IPS-NIHi7 (cell line): ENCODE results near the gene CDH4.
"Not testable (repeated sequence)": the region's sequence is repeated elsewhere in the genome, so short reads cannot be mapped to it uniquely, and the experiment has no call there.

ENCODE experiments used
- DNase-seq: peaks from one replicate; pipeline ENCODE4 v3.0.0; 2012; ENCODE audit warnings: mixed read lengths; ENCODE audit errors: extremely low spot score

Gene CDH4

DNA sequence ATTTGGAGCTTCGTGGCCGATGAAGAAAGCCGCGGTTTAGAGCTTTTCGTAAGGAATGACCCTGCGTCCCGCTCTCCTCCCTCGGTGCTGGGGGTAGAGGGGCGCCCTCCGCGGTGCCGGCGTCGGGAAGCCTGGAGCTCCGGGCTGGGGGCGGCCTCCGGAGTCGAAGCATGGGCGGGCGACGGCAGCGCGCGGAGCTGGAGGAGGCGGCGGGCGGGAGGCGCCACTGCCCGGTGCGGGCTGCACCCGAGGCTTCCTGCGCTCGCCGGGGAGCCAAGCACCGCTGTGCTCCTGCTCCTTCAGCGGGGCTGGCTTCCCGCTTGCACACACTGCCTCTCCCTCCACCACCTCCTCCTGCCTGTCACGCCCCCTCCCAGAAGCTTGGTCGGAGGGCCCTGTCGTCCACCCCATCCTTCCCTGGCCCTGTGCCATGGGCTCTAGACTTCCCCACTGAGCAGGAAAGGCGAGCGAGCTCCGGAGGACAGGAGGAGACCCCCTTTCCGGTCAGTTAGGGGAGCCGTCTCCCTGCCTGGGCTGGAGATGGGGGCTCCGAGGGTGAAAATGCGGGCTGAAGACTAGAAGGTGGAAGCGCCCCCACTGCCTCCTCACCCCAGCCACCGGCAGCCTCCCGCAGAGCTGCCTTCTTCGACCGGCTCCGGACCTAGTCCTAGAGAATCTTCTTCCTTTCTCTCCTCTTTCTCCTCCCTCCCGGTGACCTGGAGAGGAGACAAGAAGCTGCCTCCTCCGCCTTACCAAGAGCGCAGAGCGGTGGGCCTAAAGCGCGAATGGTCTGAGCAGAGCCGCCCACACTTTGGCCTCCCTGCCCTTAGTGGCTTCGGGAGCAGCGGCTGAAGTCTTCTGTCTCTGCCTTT lies 1.8 kb downstream of the CDH4 start:
- DNase-seq: peak; percentile 59

GRCh38 chr20:61254881-61255626 lies 3.0 kb downstream of the CDH4 start:
- no peak for DNase-seq

GRCh38 chr20:61256365-61256764 lies 4.3 kb downstream of the CDH4 start:
- DNase-seq: no peak

GRCh38 chr20:61256824-61257223 lies 4.8 kb downstream of the CDH4 start:
- no peak for DNase-seq

DNA sequence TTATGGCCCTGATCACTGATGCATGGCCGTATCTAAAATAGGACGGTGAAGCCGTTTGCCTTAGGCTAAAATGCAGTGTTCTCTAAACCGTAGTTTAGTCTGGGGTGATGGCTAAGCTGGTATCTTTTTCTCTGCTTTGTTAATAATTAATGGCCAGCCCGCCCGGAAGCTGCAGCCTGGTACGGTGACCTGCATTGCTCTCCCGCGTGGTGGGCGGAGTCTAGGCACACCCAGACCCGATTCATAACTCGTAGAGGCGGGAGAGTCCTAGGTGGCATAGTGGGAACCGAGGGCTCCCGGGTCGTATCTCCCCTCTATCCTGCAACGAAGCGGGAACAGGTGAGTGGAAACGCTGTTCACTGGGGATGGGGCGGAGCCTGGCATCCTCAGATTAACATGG lies 5.5 kb downstream of the CDH4 start:
- no peak for DNase-seq

DNA sequence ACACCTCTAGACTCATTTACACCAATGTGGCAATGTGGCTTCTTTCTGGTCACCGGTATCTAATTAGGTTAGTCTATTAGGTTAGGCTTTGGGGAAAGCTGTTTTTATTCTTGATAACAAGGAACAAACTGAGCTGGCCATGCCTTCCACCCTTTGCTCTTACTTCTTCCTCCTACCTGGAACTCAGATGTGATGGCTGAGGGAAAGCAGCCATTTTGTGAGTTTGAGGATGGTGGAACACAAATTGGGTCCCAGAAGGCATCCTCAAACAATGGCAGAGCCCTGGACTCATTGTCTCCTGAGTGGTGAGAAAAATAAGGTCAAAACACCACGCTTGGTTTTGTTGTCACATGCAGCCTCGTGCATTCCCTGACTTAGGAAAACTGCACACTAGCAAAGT lies 7.7 kb downstream of the CDH4 start:
- no peak for DNase-seq

GRCh38 chr20:61260905-61261304 lies 8.8 kb downstream of the CDH4 start:
- DNase-seq: peak; percentile 62

DNA sequence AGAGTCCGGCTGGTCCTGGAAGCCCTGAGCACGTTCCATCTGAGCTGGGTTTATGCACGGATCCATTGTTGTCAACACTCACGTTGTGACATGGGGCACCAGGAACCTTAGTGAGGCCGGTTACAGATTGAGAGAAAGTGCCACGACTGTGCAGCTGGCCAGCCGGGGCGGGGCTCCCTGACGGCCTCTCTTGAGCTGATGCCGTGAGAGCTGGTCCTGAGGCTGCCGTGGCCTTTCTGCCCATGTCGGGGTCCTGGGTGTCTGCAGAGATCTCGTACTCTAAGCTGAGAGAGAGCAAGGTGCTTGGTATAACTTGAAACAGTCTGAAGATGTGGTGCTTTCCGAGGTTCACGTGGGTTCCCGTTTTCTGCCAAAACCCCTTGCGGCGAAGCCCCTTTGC lies 10.0 kb downstream of the CDH4 start:
- no peak for DNase-seq

- DNase-seq: no peak
Measured at GRCh38 chr20:61262514-61262913, 10.5 kb downstream of the CDH4 start.

DNA sequence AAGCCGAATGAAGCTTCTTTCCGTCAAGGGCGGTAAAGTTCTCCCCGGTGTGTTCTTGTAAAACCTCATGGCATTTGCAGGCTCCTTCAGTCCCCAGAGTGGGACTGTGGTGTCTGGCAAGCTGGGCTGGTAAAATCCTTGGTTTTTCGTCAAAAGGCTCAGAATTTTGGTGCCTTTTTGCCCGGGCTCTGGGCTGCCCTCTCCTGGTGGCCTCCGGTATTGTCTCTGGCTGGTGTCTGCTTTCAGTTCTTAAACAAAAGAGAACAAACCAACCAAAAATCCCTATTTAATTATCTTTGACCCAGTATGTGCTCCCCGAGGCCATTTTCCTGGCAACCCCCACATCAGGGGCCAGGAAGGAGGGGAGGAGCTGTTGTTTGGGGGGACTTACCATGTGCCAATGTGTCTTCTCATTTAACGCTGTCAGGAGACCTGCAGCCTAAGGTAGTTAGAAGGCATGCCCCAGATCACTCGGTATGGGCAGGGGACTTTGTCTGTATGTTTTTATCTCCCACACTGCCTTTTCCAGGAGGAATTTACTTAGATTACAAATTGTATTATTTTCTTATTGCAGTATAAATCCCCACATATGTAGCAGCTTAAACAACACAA lies 11.1 kb downstream of the CDH4 start:
- peak; percentile 50 for DNase-seq

- DNase-seq: no peak
Measured at GRCh38 chr20:61263938-61264337, 11.9 kb downstream of the CDH4 start.

DNA sequence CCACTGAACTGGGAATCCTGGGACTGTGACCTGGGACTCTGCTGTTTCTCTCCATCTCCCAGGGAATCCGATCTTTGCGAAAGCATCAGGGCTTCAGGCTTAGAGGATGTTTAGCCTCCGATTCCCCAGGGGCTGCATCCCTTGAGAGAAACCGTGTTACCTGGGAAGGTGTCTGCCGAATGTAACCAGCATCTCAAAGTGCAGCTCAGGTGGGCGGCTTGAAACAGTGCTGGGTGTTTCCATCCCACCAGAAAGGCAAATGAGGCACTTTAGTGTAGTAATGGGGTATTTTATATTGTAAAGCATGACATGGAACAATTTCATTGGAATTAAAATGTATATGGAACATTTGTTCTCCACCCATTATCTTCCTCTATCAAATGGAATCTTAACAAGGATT lies 15.2 kb downstream of the CDH4 start:
- no peak for DNase-seq

DNA sequence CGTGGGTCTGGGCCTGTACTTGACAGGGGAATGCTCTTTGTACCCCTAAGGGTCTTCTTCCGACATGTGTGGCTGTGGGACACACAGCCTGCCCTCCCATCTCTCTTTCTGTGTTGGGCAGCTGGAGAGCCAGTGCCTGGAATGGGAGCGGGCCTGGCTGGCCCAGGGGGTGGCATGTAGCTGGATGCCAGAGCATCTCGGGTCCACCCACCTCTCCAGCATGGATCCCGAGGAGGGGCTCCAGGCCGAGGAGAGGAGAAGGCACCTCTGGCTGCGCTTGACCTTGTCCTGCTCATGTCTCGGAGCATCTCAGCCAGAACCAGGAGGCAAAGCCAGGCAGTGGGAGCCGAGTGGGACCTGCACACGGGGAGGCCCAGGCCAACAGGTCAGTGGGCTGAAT lies 16.0 kb downstream of the CDH4 start:
- no peak for DNase-seq

GRCh38 chr20:61271312-61272231 lies 19.5 kb downstream of the CDH4 start:
- DNase-seq: no peak

DNA sequence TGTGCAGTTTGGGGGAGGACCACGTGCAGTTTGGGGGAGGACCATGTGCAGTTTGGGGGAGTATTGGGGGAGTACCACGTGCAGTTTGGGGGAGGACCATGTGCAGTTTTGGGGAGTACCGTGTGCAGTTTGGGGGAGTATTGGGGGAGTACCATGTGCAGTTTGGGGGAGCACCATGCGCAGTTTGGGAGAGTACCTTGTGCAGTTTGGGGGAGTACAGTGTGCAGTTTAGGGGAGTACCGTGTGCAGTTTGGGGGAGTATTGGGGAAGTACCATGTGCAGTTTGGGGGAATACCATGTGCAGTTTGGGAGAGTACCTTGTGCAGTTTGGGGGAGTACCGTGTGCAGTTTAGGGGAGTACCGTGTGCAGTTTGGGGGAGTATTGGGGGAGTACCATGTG lies 21.0 kb downstream of the CDH4 start:
- DNase-seq: not testable (repeated sequence)

- DNase-seq: not testable (repeated sequence)
Measured at GRCh38 chr20:61273666-61274065, 21.6 kb downstream of the CDH4 start.

GRCh38 chr20:61274326-61274725 lies 22.3 kb downstream of the CDH4 start:
- DNase-seq: no peak

DNA sequence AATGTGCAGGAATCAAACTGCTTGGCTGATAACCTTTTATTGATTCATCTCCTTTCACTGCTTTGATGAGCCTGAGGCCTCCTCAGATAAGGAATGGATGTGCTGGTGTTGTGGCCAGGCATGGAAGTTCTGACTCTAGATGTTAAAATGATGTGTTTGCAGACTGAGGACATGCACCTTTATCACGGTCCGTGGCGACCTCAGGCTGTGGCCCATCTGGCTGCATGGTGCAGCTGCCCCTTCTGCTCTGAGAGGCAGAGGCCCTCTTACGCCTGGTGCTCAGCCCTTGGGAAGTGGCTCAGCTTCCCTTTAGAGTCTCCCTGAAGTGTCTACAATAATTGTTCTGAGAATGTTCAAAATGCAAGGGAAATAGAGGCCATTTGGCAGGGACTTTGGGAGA lies 26.2 kb downstream of the CDH4 start:
- no peak for DNase-seq

- no peak for DNase-seq
Measured at GRCh38 chr20:61279621-61280150, 27.6 kb downstream of the CDH4 start.

GRCh38 chr20:61280217-61280980 lies 28.3 kb downstream of the CDH4 start:
- no peak for DNase-seq
